WERI-Rb-1 (cell line): ENCODE data around the gene LAMB4.

Experiments
- DNase-seq: peaks from one replicate; pipeline ENCODE4 v3.0.0-alpha.2; 2020
- H3K27ac ChIP-seq: fragments of 250-450 bp; sonication (Bioruptor Pico); 2 replicates; pipeline ENCODE4 v1.5.1; 2020; ENCODE audit warnings: mild to moderate bottlenecking, moderate library complexity
- H3K27me3 ChIP-seq: fragments of 250-450 bp; sonication (Bioruptor Pico); 2 replicates; pipeline ENCODE4 v1.5.1; 2021; ENCODE audit warnings: mild to moderate bottlenecking, low read depth, moderate library complexity; ENCODE audit not compliant: insufficient read depth, severe bottlenecking
- H3K36me3 ChIP-seq: fragments of 250-450 bp; sonication (Bioruptor Pico); 2 replicates; pipeline ENCODE4 v1.5.1; 2020; ENCODE audit warnings: mild to moderate bottlenecking, moderate library complexity
- H3K4me3 ChIP-seq: 2 replicates; pipeline ENCODE4 v1.5.1; 2011; ENCODE audit warnings: low read depth, mild to moderate bottlenecking, control low read depth, low read length
- H3K9me3 ChIP-seq: fragments of 250-450 bp; sonication (Bioruptor Pico); 2 replicates; pipeline ENCODE4 v1.5.1; 2021; ENCODE audit warnings: mild to moderate bottlenecking, moderate library complexity; ENCODE audit not compliant: severe bottlenecking
- TF ChIP-seq, protein P1 (sequence below): IDR thresholded peaks from 2 replicates; pipeline ENCODE4 v1.5.1; 2011; ENCODE audit warnings: low read depth, mild to moderate bottlenecking, control low read depth, inconsistent platforms, low read length

LAMB4 gene

DNA sequence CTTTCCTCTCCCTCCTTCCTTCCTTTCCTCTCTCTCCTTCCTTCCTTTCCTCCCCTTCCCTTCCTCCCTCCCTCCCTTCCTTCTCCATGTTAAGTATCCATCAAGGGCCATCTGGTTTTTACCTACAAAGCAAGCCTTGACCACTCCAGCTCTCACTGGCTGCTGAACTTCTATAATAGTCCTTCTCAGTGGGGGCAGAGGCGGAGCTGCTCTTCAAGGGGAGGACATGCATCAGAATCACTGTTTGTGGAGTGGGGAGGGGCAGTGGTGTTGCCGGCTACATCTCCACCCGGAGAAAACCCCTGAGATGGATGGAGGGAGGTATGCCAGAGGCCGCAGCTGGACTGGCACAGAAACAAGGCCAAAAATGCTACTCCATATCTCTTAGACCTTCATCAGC, 153.1 kb downstream of the LAMB4 start:
- no peak overlapping the region for H3K4me3 ChIP-seq
- peaks cover 56% of the 10 kb centered on the region for H3K36me3 ChIP-seq
- no peaks in the 10 kb centered on the region for H3K9me3 ChIP-seq
- TF ChIP-seq, protein P1, sequence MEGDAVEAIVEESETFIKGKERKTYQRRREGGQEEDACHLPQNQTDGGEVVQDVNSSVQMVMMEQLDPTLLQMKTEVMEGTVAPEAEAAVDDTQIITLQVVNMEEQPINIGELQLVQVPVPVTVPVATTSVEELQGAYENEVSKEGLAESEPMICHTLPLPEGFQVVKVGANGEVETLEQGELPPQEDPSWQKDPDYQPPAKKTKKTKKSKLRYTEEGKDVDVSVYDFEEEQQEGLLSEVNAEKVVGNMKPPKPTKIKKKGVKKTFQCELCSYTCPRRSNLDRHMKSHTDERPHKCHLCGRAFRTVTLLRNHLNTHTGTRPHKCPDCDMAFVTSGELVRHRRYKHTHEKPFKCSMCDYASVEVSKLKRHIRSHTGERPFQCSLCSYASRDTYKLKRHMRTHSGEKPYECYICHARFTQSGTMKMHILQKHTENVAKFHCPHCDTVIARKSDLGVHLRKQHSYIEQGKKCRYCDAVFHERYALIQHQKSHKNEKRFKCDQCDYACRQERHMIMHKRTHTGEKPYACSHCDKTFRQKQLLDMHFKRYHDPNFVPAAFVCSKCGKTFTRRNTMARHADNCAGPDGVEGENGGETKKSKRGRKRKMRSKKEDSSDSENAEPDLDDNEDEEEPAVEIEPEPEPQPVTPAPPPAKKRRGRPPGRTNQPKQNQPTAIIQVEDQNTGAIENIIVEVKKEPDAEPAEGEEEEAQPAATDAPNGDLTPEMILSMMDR, result no peak
- H3K27ac ChIP-seq, result no peak overlapping the region
- no peaks in the 10 kb centered on the region for H3K27me3 ChIP-seq
- DNase-seq, result no peak

DNA sequence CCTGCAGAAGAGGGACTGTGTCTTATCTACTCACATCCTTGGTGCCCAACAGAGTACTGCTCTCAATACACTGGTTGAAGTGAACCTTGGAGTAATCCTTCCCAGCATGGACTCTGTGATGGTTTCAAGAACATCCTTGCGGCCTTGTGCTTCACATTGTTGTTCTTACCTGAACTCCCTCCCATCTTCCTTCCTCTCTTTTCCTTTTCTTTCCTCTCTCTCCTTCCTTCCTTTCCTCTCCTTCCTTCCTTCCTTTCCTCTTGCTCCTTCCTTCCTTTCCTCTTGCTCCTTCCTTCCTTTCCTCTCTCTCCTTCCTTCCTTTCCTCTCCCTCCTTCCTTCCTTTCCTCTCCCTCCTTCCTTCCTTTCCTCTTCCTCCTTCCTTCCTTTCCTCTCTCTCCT, 153.5 kb downstream of the LAMB4 start:
- peaks cover 59% of the 10 kb centered on the region for H3K36me3 ChIP-seq
- TF ChIP-seq, protein P1, result no peak
- H3K27ac ChIP-seq, result no peak overlapping the region
- H3K27me3 ChIP-seq, result no peaks in the 10 kb centered on the region
- H3K9me3 ChIP-seq, result no peaks in the 10 kb centered on the region
- H3K4me3 ChIP-seq, result no peak overlapping the region
- DNase-seq, result no peak

DNA sequence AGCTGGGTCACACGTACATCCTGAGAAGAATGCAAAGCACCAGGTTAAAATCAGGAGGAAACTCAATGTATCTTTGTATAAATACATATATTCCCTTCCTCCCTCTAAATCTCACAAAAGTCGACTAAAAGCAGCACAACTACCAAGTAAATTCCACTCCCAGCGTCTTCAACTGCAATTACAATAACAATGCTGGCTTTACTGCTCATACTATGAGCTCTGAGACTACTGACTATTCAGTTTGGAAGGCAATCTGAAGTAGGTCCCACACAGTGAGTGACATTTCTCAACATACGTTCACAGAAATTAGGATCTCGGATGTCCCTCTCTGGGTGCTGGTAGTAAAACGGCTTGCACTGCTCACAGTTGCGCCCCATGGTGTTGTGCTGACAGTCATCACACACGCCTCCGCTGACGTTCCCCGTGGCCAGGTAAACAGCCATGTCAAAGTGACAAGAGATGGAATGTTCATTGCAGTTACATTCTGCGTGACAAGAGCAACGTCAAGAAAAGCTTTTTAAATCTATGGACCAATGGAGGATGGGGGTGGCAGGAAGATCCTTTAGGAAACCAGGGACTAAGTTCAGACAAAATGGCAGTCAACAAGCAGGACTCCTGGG, 154.7 kb downstream of the LAMB4 start:
- H3K27me3 ChIP-seq, result no peaks in the 10 kb centered on the region
- no peak overlapping the region for H3K27ac ChIP-seq
- TF ChIP-seq, protein P1, result no peak
- H3K4me3 ChIP-seq, result no peak overlapping the region
- H3K9me3 ChIP-seq, result no peaks in the 10 kb centered on the region
- no peak for DNase-seq
- peaks cover 64% of the 10 kb centered on the region for H3K36me3 ChIP-seq

DNA sequence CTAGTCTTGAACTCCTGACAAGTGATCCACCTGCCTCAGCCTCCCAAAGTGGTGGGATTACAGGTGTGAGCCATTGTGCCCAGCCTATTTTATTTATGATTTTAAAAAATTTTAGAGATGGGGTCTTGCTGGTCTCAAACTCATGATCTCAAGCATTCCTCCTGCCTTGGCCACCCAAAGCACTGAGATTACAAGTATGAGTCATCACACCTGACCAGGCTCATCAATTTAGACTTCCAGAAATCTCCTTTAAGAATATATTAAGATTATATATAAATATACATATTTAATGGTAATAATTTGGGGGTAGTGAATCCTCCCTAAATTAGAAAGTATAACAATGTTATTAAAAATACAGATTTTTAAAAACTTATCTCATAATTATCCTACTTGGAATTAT, 156.3 kb downstream of the LAMB4 start:
- TF ChIP-seq, protein P1, result no peak
- no peak overlapping the region for H3K27ac ChIP-seq

More for the DNA sequence above, 156.3 kb downstream of the LAMB4 start:
- Histone ChIP-seq H3K27me3 (no peaks in the 10 kb centered on the region), H3K4me3 (no peak overlapping the region), H3K36me3 (peaks cover 71% of the 10 kb centered on the region), H3K9me3 (no peaks in the 10 kb centered on the region)
- DNase-seq, result no peak
